HG03378 (cell line): ENCODE data around the gene MIDN.
"Not testable (repeated sequence)": the region's sequence is repeated elsewhere in the genome, so short reads cannot be mapped to it uniquely, and the experiment has no call there.

ENCODE experiments used
- ATAC-seq: cut with Tn5 transposase; IDR thresholded peaks from one replicate; pipeline ENCODE4 v1.9.1; 2021; ENCODE audit warnings: mild to moderate bottlenecking, moderate library complexity; ENCODE audit not compliant: unreplicated experiment

Gene MIDN

DNA sequence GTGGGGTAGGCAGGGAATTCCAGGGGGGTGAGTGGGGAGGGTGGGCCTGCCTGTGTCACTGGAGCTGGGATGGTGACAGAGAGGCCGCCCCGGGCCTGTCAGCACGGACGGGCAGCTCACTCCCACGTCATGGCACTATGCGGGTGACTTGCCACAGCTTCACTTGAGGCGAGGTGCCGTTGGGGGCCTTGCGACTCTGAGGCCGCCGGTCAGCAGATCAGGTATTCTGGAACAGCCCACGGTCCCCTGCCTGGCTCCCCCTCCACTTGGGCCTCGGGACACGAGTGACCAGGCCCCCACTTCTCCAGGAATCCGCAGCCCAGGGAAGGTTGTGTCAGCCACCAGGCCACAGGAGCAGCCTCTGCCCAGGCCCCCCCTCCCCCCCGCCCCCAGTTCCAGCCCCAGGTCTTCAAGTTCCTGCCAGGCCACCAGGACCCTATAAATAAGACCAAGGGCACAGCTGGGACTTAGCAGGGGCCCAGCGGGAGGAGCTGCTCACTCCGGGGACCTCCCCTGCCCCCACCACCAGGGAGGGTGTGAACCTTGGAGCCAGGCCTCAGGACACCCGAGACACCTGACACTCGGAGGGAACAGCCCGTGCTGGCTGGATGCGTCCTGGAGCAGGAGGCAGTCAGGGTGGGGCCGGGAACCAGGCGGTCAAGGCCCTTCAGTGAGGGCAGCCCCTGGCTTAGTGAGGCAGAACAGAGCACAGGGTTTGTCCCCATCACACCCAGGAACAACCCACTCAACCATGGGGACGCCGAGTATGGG lies 2.7 kb upstream of the MIDN start:
- ATAC-seq = no peak

DNA sequence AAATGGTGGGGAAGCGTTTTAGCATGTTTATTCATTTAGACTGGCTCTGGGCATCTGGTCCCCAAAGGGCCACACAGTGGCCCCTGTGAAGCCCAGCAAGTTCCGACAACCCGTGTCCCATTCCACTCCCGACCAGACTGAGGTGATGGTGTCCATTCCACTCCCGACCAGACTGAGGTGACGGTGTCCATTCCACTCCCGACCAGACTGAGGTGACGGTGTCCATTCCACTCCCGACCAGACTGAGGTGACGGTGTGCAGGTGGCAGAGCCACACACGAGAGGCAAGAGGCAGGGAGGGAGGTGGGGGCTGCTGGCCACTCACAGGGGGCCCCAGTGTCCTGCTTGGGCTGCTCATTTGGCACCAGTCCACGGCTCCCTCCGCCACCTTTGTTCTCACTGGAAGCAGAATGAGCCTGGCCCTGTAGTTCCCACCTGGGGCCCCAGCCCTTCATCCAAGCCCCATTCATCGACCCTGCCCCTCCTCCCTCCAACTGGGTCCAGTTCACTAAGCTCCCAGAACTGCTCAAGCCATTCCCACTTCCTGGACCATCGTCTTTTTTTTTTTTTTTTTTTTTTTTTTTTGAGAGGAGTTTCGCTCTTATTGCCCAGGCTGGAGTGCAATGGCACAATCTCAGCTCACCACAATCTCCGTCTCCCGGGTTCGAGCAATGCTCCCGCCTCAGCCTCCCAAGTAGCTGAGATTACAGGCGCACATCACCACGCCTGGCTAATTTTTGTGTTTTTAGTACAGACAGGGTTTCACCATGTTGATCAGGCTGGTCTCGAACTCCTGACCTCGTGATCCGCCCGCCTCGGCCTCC lies 1.9 kb upstream of the MIDN start:
- ATAC-seq = not testable (repeated sequence)

DNA sequence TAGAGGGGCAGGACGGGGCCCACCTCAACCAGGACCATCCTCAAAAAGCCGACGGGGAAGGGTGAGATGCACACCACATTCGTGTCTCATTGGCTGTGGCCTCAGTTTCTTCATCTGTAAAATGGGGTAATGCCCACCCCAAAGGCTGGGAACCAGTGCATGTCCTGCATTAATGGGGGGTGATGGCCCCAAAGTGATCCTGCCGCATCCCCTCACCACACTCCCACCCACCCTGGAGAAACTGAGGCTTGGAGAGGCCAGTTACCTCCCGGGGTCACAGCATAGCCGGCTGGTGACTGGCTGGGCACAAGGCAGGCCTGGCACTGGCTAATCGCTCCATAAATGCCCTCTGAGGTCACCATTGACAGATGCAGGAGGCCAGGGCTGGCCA lies 640 bp upstream of the MIDN start:
- ATAC-seq = no peak

DNA sequence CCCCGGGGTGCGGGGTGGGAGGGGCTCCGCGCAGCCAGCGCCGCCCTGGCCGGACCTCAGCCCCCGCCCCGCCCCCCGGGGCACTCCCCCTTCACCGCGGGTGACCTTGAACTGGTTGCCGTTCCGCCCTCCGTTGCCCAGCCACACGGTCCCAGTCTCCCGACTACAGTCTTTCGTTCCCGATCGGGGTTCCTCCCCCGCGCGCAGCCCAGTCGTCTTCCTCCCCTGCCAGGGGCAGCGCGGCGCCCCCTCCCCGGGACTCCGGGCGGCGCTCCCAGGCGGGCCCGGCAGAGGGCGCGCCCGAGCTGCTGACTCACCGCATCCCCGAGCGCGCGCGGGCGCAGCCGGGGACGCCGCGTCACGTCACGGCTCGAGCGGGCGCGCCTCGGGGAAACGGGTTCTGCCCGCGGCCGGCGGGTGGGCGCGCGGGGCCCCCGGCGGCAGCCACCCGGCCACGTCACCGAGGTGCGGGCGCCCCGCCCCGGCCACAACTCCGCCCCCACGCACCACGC lies 459 bp downstream of the MIDN start:
- ATAC-seq = no peak

DNA sequence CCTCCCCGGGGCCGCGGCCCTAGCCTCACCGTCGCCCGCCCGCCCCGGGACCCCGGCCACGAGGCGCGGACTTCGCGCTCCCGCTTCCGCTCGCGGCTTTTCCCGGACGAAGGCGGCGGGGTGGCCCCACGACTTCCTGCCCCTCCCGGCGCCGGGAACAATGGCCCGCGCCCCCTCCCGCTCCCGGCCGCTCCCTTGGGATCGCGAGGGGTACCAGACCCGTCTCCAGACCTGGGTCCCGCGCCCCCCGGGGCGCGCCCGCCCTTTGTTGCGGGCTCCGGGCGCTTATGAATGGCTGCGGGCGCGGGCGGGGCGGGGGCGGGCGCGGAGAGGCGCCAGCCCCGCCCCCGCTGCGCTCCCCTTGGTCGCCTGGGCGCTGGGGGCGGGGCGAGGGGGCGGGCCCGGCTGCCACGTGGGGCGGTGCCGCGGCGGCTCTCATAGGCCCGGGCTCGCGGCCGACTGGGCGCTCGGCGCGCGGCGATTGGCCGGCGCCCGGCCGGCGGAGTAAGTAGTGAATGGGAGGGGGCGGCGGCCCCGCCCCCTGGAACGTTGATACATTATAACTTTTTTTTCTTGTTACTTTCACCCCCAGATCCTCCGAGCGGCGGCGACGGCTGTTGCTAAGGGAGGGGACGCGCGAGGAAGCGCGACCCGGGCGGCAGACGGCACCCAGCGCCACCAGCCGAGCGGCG lies 1.1 kb downstream of the MIDN start:
- peak; percentile 34 for ATAC-seq

DNA sequence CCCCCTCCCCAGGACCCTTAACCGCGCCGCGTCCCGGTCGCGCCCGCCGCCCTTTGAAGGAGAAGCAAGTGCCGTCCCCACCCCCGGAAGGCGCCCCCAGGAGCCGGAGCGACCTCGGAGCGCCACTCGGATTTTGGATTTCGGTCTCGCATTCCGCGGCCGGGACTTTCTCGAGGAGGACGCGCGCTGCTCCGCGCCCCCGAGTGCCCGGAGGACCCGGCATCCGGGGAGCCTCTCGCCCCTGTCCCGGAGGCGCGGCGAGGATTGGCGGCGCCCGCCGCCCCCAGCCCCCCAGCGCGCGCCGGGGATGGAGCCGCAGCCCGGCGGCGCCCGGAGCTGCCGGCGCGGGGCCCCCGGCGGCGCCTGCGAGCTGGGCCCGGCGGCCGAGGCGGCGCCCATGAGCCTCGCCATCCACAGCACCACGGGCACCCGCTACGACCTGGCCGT lies 1.6 kb downstream of the MIDN start:
- ATAC-seq = no peak

DNA sequence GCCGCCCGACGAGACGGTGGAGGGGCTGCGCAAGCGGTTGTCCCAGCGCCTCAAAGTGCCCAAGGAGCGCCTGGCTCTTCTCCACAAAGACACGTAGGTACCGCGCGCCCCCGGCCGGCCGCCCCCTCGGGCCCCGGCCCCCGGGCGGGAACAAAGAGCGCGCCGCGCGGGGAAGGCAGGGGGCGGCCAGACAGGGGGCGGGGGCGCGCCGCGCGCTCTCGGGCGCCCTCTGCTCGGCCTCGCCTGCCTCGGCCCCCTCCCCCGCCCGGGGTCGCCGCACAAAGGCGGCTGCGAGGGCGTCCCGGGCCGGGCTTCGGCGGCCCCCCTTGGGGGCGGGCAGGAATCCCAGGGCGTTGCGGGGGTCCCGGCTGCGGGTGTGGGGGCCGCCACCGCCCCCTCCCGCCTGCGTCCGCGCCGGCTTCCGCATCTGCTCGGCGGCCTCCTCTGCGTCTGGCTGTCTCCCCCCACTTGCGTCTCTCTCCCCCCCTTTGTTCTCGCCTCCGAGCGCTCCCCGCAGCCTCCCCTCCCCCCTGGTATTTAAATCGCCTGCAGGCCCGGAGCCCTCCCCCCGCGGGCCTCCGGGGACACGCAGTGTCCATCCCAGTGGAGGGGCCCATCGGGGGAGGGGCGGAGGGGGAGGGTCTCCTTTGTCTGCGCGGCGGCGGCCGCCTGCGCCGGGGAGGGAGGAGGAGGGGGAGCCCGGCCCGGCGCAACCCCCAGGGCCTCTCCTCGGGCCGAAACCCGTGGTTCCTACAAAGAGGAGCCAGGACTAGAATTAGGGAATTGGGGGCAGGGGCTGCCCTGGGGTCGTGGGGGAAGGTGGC lies 2.3 kb downstream of the MIDN start:
- no peak for ATAC-seq

DNA sequence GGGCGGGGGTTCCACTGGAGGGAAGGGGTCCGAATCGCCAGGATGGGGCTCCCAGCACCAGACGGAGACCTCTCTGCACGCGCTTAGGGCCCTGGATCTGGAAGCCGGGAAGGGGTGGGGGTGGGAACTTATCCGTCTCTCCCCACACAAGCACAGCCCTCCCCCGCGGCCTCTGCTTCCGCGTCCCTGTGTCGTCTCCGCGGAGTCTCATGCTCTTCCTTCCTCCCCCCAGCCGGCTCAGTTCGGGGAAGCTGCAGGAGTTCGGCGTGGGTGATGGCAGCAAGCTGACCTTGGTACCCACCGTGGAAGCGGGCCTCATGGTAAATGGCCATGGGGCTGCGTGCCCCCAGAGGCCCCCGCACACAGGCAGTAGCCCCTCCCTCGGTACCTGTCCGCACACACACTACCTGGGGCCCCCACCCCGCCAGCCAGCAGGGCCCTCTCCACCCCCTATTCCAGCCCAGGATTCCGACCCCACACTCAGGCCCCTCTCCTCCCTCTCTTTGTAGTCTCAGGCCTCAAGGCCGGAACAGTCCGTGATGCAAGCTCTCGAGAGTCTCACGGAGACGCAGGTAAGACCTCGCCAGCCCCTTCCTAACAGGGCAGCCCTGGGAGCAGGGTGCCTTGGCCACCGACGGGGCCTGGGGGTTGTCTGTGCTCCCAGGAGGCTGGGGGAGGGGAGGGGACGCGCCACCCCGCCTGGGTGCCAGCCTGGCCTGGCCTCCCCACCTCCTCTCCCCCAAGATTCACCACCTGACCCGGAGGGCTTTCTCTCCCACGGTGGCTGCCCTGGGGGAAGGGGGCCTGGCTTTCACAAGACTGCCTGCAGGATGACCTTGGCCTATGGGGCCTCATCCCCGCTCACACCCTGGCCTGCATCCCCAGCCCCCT lies 3.2 kb downstream of the MIDN start:
- no peak for ATAC-seq

DNA sequence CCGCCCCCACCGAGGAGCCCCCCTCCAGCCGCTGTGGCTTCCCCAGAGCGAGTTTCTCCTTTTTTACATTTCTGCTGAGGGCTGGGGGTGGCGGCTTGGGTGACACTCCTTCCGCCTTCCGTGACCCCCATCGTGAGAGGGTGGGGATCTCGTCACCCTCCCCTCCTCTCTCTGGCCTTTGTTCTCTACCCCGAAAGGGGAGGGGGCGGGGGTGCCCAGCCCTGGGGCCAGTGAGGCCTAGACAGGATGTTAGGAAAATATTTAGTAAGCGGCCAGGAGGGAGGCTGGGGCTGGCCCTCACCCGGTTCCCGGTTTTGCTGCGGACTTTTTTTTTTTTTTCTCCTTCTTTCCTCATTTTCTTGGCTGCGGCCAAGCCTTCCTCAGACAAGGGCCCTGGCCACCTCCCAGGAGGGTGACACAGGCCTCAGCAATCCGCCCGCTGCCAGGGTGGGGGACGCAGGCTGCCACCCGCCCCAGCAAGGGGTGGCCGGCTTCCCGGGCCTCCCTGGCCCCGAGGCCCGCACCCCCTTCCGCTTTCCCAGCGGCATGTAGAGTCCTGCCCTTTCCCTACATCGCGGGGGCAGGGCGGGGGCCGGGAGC lies 3.9 kb downstream of the MIDN start:
- no peak for ATAC-seq

DNA sequence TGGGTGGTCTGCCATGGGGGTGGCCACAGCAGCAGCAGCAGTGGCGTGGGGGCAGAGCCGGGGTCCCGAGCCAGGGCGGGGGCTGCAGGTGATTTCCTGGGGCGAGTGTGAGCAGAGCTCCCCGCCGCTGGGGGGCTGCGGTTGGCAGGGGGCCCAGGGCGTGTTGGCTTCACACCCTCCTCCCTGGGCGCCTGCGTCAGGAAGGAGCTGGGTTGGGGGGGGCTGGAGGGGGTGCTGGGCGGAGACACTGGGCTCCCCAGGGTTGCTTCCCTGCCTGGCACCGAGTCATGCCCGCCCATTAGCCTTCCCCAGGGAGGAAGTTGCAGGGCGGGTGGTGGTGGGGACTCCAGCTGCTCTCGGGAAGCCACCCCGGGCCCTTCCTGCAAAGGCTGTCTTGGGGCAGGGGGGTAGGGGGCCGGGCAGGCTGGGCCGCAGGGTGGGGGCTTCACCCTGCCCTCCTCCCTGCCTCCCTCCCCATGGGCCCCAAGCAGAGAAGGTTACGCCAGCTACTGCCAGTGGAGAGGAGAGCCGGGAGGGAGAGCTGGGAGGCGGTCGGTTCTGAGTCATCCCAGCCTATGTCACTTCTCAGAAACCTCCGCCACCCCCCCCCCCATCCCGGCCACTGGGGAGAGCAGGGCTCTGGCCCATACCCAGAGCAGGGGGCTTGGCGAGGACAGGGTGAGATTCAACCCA lies 4.6 kb downstream of the MIDN start:
- no peak for ATAC-seq

DNA sequence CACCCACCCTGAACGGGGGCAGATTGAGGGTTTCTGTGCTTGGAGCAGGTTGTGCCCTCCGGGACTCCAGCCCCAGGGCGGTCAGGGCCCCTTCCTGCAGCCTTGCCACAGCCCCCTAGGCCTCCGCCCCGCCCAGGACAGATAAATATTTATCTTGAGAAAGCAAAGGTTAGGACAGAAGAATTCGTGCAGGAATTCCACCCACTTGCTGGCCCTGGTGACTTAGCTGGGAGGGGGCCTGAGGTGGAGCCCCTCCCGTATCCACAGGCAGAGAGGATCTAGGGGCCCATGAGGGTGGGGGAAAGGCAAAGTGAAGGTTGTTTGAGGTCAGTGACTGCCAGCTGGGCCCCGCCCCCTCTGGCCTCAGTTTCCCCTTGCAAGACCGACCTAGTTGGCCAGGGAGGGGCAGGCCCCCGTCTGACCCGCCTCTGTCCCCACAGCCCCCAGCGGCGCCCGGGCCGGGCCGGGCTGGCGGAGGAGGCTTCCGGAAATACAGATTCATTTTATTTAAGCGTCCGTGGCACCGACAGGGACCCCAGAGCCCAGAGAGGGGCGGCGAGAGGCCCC lies 5.2 kb downstream of the MIDN start:
- no peak for ATAC-seq

DNA sequence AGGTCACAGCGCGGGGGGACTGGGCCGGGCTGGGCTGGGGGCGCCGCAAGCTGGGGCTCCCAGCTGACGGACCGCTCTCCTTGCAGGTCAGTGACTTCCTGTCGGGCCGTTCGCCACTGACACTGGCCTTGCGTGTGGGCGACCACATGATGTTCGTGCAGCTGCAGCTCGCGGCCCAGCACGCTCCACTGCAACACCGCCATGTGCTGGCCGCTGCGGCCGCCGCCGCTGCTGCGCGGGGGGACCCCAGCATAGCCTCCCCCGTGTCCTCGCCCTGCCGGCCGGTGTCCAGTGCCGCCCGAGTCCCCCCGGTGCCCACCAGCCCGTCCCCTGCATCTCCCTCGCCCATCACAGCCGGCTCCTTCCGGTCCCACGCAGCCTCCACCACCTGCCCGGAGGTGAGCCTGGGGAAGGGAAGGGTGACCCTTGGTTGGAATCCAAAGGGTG lies 5.7 kb downstream of the MIDN start:
- no peak for ATAC-seq

DNA sequence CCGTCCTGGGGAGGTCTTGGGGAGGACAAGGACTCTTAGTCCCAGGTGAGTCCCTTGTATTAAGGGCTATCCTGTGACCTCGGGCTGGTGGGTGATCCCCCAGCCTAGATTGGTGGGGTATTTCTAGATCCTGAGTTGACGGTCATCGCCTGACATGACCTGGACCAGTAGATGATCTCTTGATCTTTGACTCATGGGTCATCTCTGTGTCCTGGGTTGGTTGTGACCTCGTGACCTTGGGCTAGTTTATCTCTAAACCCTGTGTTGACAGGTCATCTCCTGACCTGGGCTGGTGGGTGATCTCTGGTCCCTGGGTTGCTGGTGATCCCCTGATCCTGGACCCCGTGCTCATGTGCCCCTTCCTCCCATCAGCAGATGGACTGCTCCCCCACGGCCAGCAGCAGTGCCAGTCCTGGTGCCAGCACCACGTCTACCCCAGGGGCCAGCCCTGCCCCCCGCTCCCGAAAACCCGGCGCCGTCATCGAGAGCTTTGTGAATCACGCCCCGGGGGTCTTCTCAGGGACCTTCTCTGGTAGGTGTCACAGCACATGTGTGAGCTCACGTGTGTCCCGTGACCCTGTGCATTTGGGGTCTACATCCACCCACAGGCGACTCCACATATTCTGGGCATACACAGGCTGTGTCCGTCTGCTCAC lies 6.3 kb downstream of the MIDN start:
- no peak for ATAC-seq

DNA sequence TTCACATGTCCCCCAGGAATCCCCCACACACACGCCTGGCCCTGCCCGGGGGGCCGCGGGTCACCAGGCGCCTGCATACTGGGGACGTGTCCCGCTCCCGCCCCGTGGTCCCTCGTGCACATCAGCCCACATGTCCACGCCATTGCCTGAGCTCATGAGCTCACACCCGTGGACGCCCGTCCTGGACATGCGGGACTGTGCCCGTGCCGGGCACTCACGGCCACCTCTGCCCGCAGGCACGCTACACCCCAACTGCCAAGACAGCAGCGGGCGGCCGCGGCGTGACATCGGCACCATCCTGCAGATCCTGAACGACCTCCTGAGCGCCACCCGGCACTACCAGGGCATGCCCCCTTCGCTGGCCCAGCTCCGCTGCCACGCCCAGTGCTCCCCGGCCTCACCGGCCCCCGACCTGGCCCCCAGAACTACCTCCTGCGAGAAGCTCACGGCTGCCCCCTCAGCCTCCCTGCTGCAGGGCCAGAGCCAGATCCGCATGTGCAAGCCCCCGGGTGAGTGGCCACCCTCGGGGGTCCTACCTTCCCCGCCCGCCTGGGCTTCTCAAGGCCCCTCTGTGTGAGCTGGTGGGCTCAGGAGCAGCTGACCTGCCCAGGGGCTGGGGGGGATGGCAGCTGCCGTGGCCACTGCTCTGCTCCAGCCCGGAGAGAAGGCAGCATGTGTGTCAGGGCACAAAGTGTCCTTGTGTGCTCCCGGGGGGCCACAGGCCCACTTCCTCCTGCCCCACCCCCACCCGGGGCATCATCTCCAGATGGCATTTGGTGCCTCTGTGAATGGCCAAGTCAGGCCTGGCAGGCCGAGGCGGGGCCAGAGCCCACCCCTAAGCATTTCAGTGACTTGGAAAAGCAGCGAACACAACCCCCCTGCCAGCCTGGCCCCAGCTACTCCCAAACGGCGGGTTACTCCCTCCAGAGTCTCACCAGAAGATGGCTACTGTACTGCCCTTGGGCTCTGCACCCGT lies 7.1 kb downstream of the MIDN start:
- ATAC-seq = no peak

DNA sequence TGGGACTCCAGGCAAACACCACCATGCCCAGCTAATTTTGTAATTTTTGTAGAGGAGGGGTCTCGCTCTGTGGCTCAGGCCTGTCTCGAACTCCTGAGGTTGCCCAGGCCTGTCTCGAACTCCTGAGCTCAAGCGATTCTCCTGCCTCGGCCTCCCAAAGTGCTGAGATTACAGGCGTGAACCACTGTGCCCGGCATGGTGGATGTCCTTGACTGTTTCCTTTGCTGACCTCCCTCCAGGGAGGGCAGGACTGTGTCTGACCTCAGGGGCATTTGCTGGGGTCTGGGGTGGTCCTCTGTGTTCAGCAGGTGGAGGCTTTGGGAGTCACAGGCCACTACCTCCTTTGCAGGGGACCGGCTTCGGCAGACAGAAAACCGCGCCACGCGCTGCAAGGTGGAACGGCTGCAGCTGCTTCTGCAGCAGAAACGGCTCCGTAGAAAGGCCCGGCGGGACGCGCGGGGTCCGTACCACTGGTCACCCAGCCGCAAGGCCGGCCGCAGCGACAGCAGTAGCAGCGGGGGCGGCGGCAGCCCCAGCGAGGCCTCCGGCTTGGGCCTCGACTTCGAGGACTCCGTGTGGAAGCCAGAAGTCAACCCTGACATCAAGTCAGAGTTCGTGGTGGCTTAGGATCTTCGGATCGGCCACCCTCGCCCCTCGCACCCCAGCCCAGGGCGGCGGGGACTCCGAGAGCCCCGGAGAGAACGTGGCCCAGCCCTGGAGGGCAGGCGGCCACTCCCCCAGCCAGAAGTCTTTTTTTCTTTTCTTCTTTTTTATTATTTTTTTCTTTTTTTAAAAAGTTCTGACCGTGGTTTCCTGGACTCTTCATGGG lies 8.5 kb downstream of the MIDN start:
- ATAC-seq = no peak
